ENCODE measurements around the gene MYH11. TPM values are rescaled to one million over a fixed set of nuclear protein-coding genes. Genes with fewer than 3 reads are reported as not detected.

MYH11 gene
- total RNA-seq, 2 donors from 2014 or later: 2,411 to 2,456 TPM

DNA sequence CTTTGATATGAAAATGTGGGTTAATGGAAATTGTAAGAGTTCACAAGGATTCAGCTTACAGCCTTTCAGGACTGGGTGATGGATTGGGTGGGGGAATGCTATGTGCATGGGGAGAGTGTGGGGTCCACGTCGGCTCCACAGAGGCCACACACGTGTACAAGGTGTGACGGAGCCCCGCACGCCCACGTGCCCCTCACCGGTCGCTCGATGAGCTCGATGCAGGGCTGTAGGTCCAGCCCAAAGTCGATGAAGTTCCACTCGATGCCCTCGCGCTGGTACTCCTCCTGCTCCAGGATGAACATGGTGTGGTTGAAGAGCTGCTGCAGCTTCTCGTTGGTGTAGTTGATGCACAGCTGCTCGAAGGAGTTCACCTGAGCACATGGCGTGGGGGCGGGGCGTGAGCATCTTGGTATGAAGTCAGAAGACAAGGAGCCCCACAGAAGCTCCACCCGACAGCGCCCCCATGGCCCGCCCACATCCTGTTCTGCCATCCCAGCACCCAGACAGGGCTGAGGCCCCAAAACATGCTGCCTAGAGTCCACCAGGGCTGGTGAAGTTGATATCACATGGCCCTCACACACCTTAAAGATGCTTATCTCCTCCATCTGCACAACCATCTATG is 99.1 kb downstream of the MYH11 start:
- ATAC-seq (ENCODE audit: insufficient number of reproducible peaks, low FRiP score, low read depth) (no peak), DNase-seq (ENCODE audit: low spot score) (no peak)
- Histone ChIP-seq H3K4me3 (no peak overlapping the region), H3K9me3 (no peaks in the 10 kb centered on the region), H3K4me1 (ENCODE audit: control insufficient read depth in 1 of 2, low read depth in 2 of 2) (no peaks in the 10 kb centered on the region), H3K27ac (no peak overlapping the region), H3K27me3 (replicated peaks; ENCODE audit: insufficient read depth) (no peaks in the 10 kb centered on the region), H3K36me3 (peaks cover 85% of the 10 kb centered on the region)
- TF ChIP-seq, protein P1, sequence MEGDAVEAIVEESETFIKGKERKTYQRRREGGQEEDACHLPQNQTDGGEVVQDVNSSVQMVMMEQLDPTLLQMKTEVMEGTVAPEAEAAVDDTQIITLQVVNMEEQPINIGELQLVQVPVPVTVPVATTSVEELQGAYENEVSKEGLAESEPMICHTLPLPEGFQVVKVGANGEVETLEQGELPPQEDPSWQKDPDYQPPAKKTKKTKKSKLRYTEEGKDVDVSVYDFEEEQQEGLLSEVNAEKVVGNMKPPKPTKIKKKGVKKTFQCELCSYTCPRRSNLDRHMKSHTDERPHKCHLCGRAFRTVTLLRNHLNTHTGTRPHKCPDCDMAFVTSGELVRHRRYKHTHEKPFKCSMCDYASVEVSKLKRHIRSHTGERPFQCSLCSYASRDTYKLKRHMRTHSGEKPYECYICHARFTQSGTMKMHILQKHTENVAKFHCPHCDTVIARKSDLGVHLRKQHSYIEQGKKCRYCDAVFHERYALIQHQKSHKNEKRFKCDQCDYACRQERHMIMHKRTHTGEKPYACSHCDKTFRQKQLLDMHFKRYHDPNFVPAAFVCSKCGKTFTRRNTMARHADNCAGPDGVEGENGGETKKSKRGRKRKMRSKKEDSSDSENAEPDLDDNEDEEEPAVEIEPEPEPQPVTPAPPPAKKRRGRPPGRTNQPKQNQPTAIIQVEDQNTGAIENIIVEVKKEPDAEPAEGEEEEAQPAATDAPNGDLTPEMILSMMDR (IDR thresholded peaks at IDR 0.05): no peak

DNA sequence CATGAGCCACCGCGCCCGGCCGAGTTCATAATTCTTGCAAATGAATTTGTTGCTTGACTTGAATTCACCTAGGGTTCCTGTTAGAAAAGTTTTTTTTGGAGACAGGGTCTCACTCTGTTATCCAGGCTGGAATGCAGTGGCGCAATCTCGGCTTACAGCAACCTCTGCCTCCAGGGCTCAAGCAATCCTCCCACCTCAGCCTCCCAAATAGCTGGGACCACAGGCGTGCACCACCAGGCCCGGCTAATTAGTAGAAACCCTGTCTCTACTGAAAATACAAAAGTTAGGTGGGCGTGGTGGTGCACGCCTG is 99.8 kb downstream of the MYH11 start:
- H3K4me3 ChIP-seq: no peak overlapping the region
- H3K36me3 ChIP-seq: peaks cover 86% of the 10 kb centered on the region
- H3K27me3 ChIP-seq (replicated peaks; ENCODE audit: insufficient read depth): no peaks in the 10 kb centered on the region
- ATAC-seq (ENCODE audit: insufficient number of reproducible peaks, low FRiP score, low read depth) (no peak), DNase-seq (ENCODE audit: low spot score) (no peak)
- peak overlapping the region in 1 of 2 donors; percentile 68 for H3K27ac ChIP-seq
- TF ChIP-seq, protein P1 (IDR thresholded peaks at IDR 0.05): no peak
- no peaks in the 10 kb centered on the region for H3K4me1 ChIP-seq (ENCODE audit: control insufficient read depth in 1 of 2, low read depth in 2 of 2)
- H3K9me3 ChIP-seq: no peaks in the 10 kb centered on the region

DNA sequence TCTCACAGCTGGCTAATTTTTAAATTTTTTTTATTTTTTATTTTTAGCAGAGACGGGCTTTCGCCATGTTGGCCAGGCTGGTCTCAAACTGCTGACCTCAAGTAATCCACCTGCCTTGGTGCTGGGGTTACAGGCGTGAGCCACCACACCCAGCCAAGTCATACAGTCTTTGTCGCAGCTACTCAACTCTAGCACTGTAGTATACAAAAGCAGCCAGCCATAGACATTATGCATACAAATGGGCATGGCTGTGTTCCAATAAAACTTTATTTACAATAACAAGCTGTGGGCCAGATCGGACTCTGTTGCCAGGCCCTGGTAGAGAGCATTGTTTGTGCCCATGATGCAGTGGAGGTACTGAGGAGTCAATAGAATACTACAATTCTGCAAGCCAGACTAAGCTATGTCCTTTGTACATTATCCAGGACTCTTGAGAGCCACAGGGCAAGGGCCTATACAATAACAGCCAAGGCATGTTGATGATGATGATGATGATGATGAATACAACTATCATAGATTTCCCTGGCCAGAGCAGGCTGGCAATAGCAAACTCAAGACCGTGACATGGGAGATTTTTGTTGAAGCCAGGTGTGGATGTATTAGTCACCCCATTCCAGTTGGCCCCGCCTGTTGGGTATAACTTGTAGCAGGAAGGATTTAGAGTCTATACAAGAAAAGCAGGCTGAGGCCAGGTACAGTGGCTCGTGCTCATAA is 101.8 kb downstream of the MYH11 start:
- TF ChIP-seq, protein P1 (IDR thresholded peaks at IDR 0.05): no peak
- Histone ChIP-seq H3K4me1 (ENCODE audit: control insufficient read depth in 1 of 2, low read depth in 2 of 2) (no peaks in the 10 kb centered on the region), H3K27ac (peak overlapping the region; percentile 36 to 49), H3K9me3 (no peaks in the 10 kb centered on the region), H3K4me3 (no peak overlapping the region), H3K27me3 (replicated peaks; ENCODE audit: insufficient read depth) (no peaks in the 10 kb centered on the region), H3K36me3 (peaks cover 83% of the 10 kb centered on the region)
- no peak for DNase-seq (ENCODE audit: low spot score)
- no peak for ATAC-seq (ENCODE audit: insufficient number of reproducible peaks, low FRiP score, low read depth)

DNA sequence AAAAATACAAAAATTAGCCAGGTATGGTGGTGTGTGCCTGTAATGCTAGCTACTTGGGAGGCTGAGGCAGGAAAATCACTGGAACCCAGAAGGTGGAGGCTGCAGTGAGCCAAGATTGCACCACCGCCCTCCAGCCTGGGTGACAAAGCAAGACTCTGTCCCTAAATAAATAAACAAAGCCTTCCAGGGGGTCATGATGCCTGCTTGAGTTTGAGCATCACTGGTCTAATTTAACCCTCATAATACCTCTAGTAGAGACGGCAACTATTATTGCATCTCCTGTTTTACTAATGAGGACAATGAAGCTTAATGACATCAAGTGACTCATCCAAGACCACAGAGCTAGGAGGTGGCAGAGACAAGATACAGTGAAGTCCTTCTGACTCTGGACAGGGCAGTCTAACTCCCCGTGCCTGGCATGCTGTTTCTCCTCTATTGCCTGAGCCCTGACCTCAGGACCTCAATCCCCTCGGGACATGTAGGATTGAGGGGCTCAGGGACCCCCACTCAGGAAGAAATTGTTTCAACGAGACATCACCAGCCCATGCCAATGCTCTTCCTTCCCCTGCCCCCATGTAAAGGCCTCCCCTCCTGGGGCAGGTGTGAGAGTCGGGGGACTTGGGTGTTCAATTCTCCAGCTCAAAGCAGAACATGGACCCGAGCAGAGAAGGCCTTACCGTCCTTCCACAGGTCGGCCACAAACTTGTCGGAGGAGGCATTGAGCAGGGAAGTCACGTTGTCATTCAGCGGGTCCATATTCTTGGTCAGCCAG is 103.9 kb downstream of the MYH11 start:
- TF ChIP-seq, protein P1 (IDR thresholded peaks at IDR 0.05): no peak
- Histone ChIP-seq H3K9me3 (no peaks in the 10 kb centered on the region), H3K27me3 (replicated peaks; ENCODE audit: insufficient read depth) (no peaks in the 10 kb centered on the region), H3K4me1 (ENCODE audit: control insufficient read depth in 1 of 2, low read depth in 2 of 2) (no peaks in the 10 kb centered on the region), H3K27ac (peak overlapping the region; percentile 36 to 55), H3K4me3 (no peak overlapping the region), H3K36me3 (peaks cover 89% of the 10 kb centered on the region)
- no peak for DNase-seq (ENCODE audit: low spot score)
- no peak for ATAC-seq (ENCODE audit: insufficient number of reproducible peaks, low FRiP score, low read depth)

DNA sequence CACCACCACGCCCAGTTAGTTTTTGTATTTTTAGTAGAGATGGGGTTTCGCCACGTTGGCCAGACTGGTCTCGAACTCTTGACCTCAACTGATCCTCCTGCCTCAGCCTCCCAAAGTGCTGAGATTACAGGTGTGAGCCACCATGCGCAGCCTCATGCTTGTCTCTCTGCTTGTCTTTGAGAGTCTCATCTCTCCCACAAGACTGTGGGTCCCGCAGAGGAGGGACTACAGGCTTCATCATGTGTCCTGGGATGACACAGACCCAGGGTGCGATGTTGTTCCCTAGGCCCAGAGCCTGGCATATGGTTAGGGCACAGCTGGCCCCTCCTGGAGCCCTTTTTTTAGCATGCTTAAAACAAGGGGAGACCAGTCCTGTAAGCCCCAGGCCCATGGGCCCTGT is 104.9 kb downstream of the MYH11 start:
- no peaks in the 10 kb centered on the region for H3K9me3 ChIP-seq
- peak overlapping the region; percentile 36 to 55 for H3K27ac ChIP-seq
- ATAC-seq (ENCODE audit: insufficient number of reproducible peaks, low FRiP score, low read depth) (no peak), DNase-seq (ENCODE audit: low spot score) (no peak)
- TF ChIP-seq, protein P1 (IDR thresholded peaks at IDR 0.05): no peak
- no peaks in the 10 kb centered on the region for H3K4me1 ChIP-seq (ENCODE audit: control insufficient read depth in 1 of 2, low read depth in 2 of 2)
- no peaks in the 10 kb centered on the region for H3K27me3 ChIP-seq (replicated peaks; ENCODE audit: insufficient read depth)
- no peak overlapping the region for H3K4me3 ChIP-seq
- H3K36me3 ChIP-seq: peaks cover 90% of the 10 kb centered on the region

Data from thoracic aorta (tissue), 2 donors.